Hindlimb muscle (tissue), 1 donor: Measurements from ENCODE around the gene DHDH. TPM values are rescaled to one million over a fixed set of nuclear protein-coding genes. Genes with fewer than 3 reads are reported as not detected.
"Not testable (repeated sequence)": the region's sequence is repeated elsewhere in the genome, so short reads cannot be mapped to it uniquely, and the experiment has no call there.

Source experiments
- DNase-seq: peaks from one replicate; pipeline ENCODE4 v3.0.0-alpha.2; 2013
- polyA plus RNA-seq: library from polyadenylated mRNA; unstranded; fragments of 120-200 nt; gene quantifications from one replicate; pipeline ENCODE4 v1.2.1, GENCODE V29; 2013; ENCODE audit not compliant: insufficient read length

DHDH gene
- polyA plus RNA-seq, 1 donor = 0.93 TPM

GRCh38 chr19:48918071-48918470 is 15.4 kb upstream of the DHDH start:
- no peak for DNase-seq

DNA sequence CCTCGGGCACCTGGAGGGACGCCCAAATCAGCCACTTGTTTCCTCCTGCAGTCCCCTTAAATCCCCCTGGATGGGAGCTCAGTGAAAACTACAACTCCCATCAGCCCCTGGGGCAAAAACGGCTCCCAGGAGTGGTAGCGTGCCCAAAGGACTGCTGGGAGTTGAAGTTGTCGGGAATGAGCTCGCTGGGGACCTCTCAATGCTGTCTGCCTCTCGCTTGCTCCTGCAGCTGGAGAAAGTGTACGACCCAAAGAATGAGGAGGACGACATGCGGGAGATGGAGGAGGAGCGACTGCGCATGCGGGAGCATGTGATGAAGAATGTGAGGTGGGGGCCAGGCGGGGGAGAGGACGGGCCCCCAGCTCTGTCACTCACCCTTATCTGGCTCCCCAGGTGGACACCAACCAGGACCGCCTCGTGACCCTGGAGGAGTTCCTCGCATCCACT is 14.7 kb upstream of the DHDH start:
- no peak for DNase-seq

- DNase-seq = not testable (repeated sequence)
Observed at GRCh38 chr19:48919271-48919670, 14.2 kb upstream of the DHDH start.

DNA sequence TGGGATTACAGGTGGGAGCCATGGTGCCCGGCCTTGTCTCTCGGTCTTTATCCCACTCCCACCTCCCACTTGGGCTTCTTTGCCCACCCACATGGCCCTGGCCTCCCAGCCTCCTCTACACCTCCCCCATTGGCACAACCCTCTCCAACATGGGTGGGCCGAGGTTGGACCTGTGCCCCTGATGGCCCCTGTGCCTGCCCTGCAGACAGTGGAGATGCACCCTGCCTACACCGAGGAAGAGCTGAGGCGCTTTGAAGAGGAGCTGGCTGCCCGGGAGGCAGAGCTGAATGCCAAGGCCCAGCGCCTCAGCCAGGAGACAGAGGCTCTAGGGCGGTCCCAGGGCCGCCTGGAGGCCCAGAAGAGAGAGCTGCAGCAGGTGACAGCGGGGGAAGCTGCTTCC is 12.6 kb upstream of the DHDH start:
- no peak for DNase-seq

DNA sequence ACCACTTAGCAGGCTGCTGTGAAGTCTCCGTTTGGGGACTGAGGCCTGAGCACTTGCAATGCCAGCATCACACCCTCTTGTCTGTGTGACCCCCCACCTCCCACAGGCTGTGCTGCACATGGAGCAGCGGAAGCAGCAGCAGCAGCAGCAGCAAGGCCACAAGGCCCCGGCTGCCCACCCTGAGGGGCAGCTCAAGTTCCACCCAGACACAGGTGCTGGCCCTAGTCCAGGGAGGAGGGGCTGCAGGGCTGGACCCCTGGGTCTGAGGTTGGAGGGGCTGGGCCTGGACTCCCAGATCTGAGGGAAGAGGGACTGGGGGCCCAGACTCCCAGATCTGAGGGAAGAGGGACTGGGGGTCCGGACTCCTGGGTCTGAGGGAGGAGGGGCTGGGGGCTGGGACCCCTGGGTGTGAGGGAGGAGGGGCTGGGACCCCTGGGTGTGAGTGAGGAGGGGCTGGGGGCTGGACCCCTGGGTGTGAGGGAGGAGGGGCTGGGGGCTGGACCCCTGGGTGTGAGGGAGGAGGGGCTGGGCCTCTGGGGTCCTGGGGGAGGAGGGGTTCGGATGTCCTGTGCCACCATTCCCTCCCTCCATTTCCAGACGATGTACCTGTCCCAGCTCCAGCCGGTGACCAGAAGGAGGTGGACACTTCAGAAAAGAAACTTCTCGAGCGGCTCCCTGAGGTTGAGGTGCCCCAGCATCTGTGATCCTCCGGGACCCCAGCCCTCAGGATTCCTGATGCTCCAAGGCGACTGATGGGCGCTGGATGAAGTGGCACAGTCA is 11.6 kb upstream of the DHDH start:
- DNase-seq = no peak

DNA sequence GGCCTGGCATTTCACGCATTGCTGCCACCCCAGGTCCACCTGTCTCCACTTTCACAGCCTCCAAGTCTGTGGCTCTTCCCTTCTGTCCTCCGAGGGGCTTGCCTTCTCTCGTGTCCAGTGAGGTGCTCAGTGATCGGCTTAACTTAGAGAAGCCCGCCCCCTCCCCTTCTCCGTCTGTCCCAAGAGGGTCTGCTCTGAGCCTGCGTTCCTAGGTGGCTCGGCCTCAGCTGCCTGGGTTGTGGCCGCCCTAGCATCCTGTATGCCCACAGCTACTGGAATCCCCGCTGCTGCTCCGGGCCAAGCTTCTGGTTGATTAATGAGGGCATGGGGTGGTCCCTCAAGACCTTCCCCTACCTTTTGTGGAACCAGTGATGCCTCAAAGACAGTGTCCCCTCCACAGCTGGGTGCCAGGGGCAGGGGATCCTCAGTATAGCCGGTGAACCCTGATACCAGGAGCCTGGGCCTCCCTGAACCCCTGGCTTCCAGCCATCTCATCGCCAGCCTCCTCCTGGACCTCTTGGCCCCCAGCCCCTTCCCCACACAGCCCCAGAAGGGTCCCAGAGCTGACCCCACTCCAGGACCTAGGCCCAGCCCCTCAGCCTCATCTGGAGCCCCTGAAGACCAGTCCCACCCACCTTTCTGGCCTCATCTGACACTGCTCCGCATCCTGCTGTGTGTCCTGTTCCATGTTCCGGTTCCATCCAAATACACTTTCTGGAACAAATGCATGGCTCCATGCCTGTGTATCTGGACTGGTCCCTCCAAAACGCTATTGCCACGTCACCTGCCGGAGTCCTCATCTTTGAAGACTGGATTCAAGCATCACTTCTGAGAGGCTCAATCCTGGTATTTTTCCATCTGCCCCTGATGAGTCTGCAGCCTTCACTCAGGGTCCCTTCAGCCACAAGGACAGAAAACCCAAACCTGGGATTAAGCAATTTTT is 10.7 kb upstream of the DHDH start:
- no peak for DNase-seq

- no peak for DNase-seq
Observed at GRCh38 chr19:48925240-48925843, 8.2 kb upstream of the DHDH start.

DNA sequence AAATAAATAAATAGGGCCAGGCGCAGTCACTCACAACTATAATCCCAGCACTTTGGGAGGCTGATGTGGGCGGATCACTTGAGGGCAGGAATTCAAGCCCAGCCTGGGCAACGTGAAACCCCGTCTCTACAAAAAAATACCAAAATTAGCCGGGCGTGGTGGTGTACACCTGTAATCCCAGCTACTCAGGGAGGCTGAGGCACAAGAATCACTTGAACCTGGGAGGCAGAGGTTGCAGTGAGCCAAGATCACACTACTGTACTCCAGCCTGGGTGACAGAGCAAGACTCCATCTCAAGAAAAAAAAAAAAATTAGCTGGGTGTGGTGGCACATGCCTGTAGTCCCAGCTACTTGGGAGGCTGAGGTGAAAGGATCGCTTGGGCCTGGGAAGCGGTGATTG is 7.6 kb upstream of the DHDH start:
- not testable (repeated sequence) for DNase-seq

- DNase-seq = no peak
Observed at GRCh38 chr19:48926909-48927308, 6.6 kb upstream of the DHDH start.

GRCh38 chr19:48927692-48928091 is 5.8 kb upstream of the DHDH start:
- not testable (repeated sequence) for DNase-seq

- no peak for DNase-seq
Observed at GRCh38 chr19:48928164-48929025, 5.1 kb upstream of the DHDH start.

- DNase-seq = no peak
Observed at GRCh38 chr19:48934837-48935236, 1.3 kb downstream of the DHDH start.

- DNase-seq = no peak
Observed at GRCh38 chr19:48935864-48936263, 2.4 kb downstream of the DHDH start.

DNA sequence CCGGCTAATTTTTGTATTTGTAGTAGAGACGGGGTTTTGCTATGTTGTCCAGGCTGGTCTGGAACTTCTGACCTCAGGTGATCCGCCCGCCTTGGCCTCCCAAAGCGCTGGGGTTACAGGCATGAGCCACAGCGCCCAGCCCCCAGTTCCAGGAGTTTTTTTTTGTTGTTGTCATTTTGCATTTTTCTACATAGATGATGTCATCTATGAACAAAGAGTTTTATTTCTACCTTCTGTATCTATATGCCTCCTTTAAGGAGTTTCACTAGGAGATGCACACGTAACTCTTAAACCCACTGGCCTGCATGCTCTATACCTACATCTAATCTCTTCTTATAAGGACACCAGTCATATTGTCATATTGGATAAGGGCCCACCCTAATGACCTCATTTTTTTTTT is 4.8 kb downstream of the DHDH start:
- no peak for DNase-seq

DNA sequence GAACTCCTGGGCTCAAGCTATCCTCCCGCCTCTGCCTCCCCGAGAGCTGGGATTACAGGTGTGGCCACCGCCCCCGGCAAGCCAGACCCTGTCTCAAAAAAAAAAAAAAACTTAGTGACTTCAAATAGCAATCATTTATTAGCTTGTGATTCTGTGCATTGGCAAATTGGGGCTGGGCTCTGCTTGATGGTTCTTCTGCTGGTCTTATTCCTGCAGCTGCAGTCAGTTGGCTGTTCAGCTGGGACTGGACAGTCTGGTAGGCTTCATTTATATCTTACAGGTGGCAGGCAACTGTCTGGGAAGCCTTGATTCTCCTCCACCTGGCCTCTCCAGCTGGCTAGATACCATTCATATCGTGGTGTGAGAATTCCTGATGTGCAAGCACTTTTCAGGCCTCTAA is 7.4 kb downstream of the DHDH start:
- no peak for DNase-seq

GRCh38 chr19:48943081-48943480 is 9.6 kb downstream of the DHDH start:
- DNase-seq = no peak

GRCh38 chr19:48945415-48945814 is 11.9 kb downstream of the DHDH start:
- no peak for DNase-seq

DNA sequence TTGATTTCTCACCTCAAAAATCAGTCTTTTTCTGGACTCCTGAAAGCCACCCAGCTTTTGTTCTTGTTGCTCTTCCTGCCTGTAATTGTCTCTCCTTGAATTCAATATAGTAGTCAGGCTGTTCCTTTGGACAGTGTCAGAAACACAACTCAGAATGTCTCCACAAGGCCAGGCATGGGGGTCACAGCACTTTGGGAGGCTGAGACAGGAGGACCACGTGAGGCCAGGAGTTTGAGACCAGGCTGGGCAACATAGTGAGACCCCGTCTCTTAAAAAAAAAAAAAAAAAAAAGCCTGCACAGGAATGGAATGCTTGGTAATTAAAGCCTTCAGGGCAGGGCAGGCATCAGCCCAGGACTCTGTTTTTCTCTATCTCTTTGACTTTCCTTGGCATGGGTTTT is 12.3 kb downstream of the DHDH start:
- DNase-seq = no peak

GRCh38 chr19:48946463-48947257 is 13.2 kb downstream of the DHDH start:
- DNase-seq = no peak

DNA sequence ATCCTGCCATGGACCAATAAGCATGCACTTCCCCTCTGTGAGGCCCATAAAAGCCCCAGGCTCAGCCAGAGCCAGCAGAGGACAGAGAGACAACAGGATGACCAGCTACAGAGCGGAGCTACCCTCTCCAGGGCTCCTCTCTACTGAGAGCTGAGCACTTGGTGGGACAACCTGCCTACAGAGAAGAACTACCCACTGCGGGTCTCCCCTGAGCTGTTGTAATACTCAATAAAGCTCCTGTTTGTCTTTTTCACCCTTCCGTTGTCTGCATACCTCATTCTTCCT is 13.7 kb downstream of the DHDH start:
- DNase-seq = no peak

DNA sequence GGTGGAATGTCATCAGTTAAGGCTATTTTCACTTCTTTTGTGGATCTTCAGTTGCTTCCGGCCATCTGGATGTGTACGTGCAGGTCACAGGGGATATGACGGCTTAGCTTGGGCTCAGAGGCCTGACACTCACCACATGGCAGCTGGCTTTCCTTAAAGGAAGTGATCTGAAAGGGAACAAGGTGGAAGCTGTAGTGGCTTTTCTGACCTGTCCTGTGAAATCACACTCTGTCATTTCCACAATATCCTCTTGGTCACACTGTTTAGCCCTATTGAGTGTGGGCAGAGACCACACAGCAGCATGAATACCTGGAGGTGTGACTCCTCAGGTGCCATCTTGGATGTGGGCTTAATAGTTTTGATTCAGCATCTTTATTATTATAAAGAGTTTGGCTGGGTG is 16.7 kb downstream of the DHDH start:
- DNase-seq = no peak
